GM13977 (cell line): ENCODE results near the gene ELAVL2.

ENCODE experiments used
- DNase-seq: peaks from one replicate; pipeline ENCODE4 v3.0.0; 2012; ENCODE audit warnings: low spot score
- CTCF ChIP-seq: IDR thresholded peaks from 2 replicates; pipeline ENCODE4 v1.5.1; 2012; ENCODE audit warnings: mild to moderate bottlenecking, control low read depth; ENCODE audit not compliant: insufficient read depth; ENCODE audit errors: extremely low read depth, missing control alignments
- in situ Hi-C: fragments of 300-500 bp; cut with MboI; formaldehyde crosslinking; loops from one replicate; pipeline ENCODE4 v1.12.0; 2022; ENCODE audit warnings: low sequenced_read_pairs, low pct_unique_long_range_greater_than_20kb, mixed read lengths, inconsistent platforms; ENCODE audit not compliant: unreplicated experiment

ELAVL2 gene

GRCh38 chr9:23683611-23684061 lies 142.4 kb downstream of the ELAVL2 start:
- no peak for DNase-seq
- TF ChIP-seq CTCF = no peak
- in situ Hi-C loops = no loop called here

DNA sequence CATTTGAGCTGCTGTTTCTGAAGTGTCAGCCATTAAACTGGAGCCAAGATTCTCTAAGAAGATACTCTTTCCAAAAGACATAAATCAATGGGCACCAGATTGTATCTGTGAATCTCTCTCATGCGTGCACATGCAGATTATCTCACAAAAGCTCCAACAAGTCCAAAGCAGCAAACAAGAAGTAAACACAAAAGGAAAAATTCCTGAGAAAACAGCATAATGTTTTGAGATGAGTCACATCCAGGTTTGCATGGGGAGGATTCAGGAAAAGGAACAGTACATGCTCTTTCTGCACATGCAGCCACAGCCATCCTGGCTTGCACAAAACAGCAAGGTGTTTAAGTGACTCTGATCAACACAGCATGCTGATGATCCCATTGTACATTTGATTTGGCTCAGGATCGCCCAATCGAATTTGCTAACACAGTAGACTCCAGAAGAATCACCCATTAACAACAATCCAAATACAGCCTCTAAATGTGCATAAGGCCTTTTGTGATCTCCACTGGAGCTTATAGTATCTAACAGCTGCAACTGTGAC lies 143.1 kb downstream of the ELAVL2 start:
- no peak for TF ChIP-seq CTCF
- DNase-seq = no peak
- in situ Hi-C loops = no loop called here

DNA sequence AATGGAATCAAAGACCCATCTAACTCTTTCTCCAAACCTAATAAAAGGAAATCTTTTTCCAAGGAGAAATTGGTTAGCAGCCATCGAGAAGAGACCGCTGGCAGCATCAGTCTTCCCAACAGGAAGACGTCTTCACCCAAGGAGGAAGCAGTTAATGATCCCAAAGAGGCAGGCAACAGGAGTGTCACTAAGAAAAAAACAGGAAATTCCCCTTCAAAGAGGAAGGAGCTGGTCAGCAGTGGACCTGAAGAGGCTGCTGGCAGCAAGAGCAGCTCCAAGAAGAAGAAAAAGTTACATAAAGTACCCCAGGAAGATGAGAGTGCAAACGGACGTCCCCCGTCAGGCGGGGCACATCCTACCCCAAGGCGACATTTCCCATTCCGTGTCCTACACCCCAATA lies 143.7 kb downstream of the ELAVL2 start:
- in situ Hi-C loops = no loop called here

DNA sequence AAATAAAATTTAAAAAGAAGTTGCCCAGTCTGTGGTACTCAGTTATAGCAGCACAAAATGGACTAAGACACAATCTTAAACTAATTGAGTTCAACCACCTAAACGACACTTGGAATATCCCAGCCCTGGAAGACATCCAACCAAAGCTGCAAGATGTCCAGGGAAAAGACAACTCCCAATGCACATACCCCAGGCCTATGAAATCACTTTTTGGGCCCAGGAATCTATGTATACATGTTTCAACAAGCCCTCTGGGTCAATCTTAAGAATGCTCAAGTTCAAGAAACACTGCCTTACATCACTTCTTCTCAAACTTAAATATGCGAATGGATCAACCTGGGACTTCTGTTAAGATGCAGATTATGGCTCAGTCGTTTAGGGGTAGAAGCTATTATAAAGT lies 148.6 kb downstream of the ELAVL2 start:
- no peak for DNase-seq
- TF ChIP-seq CTCF = no peak
- in situ Hi-C loops = no loop called here

More for the DNA sequence above, 143.7 kb downstream of the ELAVL2 start:
- TF ChIP-seq CTCF = no peak
- DNase-seq = no peak

DNA sequence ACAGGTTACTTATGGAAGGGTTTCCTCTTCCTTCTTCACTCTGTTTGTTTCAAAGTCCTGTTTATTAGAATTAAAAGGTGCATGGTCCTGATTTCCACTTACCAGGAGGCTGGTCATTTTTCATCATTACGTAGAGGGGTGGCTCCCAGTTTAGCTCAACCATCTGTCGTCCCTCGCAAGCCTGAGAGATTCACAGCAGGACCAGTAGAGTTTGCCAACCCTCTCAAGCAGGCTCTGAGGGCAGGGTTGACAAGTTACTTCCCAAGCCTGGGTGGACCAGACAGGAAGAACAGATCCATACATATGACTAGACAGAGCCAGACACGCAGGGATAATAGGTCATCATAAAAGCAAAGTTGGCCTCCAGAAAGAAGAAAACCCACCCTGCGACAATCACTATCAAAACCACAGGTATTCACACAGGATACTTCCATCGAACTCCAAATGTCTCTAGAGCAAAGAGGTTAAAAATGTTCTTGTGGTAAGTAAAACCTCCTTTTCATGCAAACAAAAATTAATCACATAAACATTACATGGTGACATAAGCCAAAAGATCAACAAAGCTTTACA lies 151.9 kb downstream of the ELAVL2 start:
- in situ Hi-C loops = no loop called here
- TF ChIP-seq CTCF = no peak
- DNase-seq = no peak

- in situ Hi-C loops = no loop called here
- no peak for DNase-seq
- no peak for TF ChIP-seq CTCF
Observed at GRCh38 chr9:23672151-23672550, 153.9 kb downstream of the ELAVL2 start.
